C4-2B (cell line): Measurements from ENCODE around the gene MRC2.

Experiments
- H3K27ac ChIP-seq: fragments of 450-650 bp; 2 replicates; pipeline ENCODE4 v1.5.1; 2017
- ZFX ChIP-seq: fragments of 450-650 bp; IDR thresholded peaks from 2 replicates; pipeline ENCODE4 v1.6.1; 2017
- TF ChIP-seq, protein P1 (sequence below): fragments of 450-650 bp; conservative IDR thresholded peaks from 2 replicates; pipeline ENCODE4 v1.5.1; 2017; ENCODE audit warnings: mild to moderate bottlenecking

The MRC2 gene

DNA sequence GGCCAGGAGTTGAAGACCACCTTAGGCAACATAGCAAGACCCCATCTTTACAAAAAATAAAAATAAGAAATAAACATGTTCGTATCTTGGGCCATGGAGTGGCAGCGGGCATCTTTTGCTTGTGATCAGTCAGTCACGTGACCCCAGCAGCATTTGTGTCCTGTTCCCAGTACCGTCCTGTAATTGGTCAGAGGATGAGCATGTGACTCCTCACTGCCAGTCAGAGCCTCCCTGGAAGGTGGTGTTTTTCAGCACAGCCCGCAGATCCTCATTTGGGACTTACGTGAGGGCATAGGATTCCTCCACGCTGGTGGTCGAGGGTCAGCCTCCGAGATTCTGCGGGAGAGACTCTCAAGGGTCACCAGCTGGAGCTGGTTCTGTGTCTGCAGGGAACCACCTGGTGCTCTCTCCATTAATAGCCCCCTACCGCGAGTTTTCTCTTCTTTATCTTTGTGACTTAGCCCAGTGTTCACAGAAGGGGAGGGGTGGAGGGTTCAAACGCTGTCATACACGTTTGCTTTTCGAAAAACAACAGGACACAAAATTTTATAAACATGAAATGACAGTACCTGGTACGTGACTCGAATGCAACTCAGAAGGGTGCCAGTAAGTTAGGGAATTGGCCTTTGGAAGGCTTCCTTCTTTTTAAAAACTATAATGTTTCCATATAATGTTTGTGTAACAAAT, 17.2 kb downstream of the MRC2 start:
- no peak overlapping the region for H3K27ac ChIP-seq
- TF ChIP-seq, protein P1, sequence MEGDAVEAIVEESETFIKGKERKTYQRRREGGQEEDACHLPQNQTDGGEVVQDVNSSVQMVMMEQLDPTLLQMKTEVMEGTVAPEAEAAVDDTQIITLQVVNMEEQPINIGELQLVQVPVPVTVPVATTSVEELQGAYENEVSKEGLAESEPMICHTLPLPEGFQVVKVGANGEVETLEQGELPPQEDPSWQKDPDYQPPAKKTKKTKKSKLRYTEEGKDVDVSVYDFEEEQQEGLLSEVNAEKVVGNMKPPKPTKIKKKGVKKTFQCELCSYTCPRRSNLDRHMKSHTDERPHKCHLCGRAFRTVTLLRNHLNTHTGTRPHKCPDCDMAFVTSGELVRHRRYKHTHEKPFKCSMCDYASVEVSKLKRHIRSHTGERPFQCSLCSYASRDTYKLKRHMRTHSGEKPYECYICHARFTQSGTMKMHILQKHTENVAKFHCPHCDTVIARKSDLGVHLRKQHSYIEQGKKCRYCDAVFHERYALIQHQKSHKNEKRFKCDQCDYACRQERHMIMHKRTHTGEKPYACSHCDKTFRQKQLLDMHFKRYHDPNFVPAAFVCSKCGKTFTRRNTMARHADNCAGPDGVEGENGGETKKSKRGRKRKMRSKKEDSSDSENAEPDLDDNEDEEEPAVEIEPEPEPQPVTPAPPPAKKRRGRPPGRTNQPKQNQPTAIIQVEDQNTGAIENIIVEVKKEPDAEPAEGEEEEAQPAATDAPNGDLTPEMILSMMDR = no peak
- TF ChIP-seq ZFX = no peak

DNA sequence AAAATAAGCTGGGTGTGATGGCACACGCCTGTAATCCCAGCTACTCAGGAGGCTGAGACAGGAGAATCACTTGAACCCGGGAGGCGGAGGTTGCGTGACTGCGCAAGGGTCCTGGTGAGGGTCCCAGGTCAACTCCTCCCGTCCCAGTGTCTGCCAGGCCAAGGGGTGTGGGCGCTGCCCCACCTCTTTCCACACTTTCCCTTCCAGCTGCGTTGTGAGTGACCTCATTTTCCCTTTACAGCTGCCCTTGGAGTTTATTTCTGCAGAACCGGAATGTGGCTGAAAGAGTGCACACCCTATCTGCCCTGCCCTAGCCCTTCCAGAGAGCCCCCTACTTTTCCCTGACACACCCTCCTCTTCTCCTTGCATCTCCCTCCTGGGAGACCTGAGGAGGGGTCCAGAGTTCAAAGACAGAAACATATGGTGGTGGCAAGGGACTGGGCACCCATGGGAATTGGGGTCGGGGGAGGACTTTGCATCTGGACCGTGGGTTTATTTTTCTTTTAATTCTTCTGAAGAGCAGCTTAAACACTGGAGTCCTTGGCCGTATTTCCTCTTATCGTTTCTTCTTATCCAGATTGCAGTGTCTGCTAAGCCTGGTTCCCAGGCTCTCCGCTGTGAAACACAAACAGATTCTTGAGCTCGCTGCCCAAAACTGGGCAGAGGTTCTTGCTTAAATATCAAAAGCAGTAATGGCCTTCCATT, 20.9 kb downstream of the MRC2 start:
- no peak overlapping the region for H3K27ac ChIP-seq
- TF ChIP-seq ZFX = no peak
- TF ChIP-seq, protein P1 = no peak

DNA sequence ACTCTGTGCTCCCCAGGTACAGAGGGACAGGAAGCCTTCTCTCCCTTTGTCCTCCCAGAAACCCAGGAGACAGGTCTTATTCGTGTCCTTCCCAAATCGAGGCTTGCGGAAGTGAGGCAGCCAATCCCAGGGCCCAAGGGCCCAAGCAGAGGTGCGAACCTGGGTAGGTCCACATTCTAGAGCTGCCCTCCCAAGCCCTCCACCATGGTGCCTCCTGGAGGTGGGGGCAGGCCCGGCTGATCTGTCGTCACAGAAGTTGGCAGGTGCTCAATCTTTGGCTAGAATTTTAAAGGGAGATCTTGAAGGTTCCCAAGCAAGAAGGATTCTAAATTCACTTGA, 21.5 kb downstream of the MRC2 start:
- TF ChIP-seq ZFX = no peak
- TF ChIP-seq, protein P1 = no peak
- no peak overlapping the region for H3K27ac ChIP-seq

DNA sequence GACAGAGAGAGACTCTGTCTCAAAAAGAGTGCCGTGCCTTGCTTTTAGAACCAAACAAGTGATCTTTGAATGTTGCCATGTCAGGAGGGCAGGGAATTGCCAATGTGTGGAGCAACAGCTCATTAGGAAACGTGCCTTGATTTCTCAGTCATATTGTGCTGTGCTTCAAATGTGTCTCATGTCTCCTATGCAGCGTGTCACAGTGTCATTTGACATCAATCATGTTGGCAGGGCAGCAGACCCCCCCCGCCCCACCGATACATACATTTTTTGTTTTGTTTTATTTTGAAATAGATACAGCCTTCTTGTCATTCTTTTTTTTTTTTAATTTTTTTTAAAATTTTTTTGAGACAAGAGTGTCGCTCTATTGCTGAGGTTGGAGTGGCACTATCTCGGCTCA, 22.1 kb downstream of the MRC2 start:
- TF ChIP-seq, protein P1 = no peak
- no peak overlapping the region for H3K27ac ChIP-seq

DNA sequence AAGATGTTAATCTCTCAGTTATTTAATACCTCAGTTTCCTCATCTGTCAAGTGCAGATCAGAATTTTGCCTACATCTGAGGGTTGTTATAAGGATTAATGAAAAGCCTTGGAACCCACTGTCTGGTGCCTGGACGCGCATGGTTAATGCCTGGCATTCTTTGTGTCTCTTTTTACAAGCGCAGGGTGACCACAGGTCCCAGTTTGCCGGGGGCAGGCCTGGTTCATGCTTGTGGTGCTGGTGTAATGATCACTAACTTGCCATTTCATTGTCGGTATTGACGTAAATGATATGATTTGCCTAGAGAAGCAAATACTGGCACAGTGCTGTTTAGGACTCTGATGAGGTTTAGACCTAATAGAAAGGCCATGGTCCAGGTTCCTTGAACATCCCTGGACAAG, 23.1 kb downstream of the MRC2 start:
- TF ChIP-seq, protein P1 = no peak
- no peak for TF ChIP-seq ZFX
- no peak overlapping the region for H3K27ac ChIP-seq

DNA sequence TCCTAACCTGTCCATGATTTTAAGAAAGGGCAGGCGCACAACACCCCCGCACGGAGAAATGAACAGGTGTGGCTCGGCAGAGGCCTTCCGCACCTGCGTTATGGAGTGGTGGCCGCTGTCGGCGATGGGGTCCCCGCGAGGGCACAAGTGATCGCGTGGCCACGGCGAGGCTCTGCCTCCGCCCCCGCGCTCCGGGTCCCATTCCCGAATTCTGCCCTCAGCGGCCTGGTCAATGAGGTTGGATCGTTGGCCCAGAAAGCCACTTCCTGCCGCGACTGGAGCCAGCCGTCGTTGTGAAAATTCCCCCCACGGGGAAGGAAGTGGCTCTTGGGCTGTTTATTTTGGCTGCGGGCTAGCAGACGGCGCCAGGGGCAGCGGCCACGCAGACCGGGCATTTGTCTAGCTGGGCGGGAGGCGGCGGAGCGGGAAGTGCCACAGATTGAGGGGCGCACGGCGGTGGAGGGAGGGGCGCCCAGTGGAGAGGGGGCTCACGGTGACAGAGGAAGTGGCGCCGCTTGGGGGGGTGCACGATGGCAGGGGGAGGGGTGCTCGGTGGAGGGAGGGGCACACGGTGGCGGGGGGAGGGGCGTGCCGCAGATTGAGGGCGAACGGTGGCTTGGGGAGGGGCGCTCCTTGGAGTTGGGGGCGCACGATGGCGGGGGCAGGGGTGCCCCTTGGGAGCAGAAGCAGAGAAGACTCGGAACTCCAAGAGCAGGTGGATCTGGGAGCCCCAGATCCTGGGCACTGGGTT, 25.0 kb downstream of the MRC2 start:
- H3K27ac ChIP-seq = peak overlapping the region; percentile 60
- TF ChIP-seq, protein P1 = no peak
- peak; percentile 57; the same call in 1 of the 2 replicates for TF ChIP-seq ZFX
